GM19023 (cell line): ENCODE data around the gene ZNF576.
"Not testable (repeated sequence)": the region's sequence is repeated elsewhere in the genome, so short reads cannot be mapped to it uniquely, and the experiment has no call there.

Experiments used
- ATAC-seq: cut with Tn5 transposase; IDR thresholded peaks from one replicate; pipeline ENCODE4 v1.9.1; 2021; ENCODE audit warnings: mild to moderate bottlenecking, moderate library complexity; ENCODE audit not compliant: unreplicated experiment

Gene ZNF576

GRCh38 chr19:43595999-43596841, at the start of gene ZNF576, which contains the start of gene IRGQ:
Gene ZNF576 (plus strand): TSS chr19:43596595. CDS start chr19:43597109, 514 bp downstream.
Gene IRGQ (minus strand): TSS chr19:43596134. CDS start chr19:43595338, 796 bp downstream.
- ATAC-seq: peak; percentile 82

DNA sequence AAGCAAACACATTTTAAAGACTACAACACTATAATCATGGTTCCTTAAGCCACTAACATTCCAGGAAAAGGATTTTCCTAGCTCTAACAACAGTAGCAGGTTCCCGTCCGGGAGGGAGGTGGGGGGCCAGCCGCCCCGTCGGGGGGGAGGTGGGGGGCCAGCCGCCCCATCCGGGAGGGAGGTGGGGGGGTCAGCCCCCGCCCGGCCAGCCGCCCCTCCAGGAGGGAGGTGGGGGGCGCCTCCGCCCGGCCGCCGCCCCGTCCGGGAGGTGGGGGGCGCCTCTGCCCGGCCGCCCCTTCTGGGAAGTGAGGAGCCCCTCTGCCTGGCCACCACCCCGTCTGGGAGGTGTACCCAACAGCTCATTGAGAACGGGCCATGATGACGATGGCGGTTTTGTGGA, 48.5 kb upstream of the ZNF576 start:
- not testable (repeated sequence) for ATAC-seq

- ATAC-seq: no peak
Observed at GRCh38 chr19:43548706-43549105, 47.7 kb upstream of the ZNF576 start.

- ATAC-seq: no peak
Observed at GRCh38 chr19:43551399-43552197, 44.8 kb upstream of the ZNF576 start.

DNA sequence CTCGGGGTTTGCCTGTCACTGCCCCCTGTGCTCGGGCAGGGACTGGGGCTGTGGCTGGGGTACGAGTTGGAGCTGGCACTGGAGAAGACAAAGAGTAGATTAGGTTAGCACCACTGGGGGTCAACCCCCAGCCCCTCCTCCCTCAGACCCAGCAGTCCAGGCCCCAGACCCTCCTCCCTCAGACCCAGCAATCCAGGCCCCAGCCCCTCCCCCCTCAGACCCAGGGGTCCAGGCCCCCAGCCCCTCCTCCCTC, 44.3 kb upstream of the ZNF576 start:
- no peak for ATAC-seq

GRCh38 chr19:43552616-43553015, 43.8 kb upstream of the ZNF576 start:
- no peak for ATAC-seq

- ATAC-seq: no peak
Observed at GRCh38 chr19:43553656-43554055, 42.7 kb upstream of the ZNF576 start.

DNA sequence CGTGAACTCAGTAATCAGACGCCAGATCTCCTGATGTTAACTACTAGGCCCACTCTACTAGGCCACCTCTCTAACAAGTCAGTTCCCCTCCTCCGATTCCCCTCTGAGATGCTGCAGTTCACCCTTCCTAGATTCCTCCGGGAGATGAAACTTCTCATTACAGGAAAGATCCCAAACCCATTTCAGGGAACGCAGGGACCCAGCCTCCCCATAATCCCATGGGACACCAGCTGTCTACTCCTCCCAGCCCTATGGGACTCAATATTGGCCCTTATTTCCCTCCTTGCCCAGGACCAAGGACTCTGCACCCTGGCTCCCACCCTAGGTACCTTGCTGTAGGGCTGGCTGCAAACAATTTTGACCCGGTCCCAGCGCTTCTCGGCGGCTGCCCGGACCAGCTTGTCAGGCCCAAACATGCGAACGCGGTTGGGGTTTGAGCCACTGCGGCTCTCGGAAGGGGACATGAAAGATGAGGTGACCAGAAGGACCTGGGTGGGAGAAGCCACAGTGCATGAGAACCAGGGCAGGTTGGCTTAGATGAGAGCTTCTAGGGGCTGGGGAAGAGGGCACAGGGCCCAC, 42.0 kb upstream of the ZNF576 start:
- ATAC-seq: no peak

DNA sequence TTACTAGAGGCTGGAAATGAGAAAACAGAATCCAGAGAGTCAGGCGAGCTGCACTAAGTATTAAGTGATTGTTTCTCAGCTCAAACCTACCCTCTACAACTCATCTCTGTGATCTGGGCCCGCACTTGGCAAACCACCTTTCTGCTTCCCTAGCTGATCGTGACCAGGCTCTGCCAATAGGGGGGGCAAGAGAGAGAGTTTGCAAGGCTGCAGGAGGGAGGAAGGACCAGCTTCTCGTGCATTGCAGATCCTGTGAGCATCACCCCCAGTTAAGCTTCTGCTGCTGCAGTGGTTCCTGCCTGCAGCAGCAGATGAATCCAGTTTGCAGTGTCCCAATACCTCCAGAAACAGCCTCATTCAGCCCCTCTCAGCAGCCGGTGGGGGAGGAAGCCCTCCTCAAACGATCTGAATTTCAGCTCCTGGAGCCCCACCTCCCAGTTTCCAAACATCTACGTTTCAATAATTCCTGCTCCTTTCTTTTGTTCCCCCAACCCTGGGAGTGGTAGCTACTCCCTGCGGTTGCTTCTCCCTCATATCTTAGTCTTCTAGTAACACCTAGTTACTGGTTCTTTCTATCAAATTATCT, 41.1 kb upstream of the ZNF576 start:
- ATAC-seq: no peak

DNA sequence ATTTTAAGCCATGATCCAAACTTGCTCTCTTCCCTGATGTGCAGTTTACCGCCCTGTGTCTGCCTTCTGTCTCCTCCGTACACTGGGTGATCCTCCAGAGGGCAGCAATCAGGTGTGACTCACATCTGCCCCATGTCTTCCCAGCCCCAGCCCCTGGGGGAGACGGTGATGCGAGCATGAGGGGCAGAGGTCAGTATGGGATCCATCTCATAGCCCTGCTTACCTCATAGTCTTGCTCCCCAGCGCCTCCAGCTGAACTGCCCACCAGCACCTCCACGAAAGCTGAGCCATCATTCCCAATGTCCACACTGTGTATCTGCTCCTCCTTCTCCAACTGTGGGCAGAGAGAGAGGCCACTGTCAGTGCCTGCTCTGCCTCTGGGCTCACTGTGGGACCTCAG, 35.7 kb upstream of the ZNF576 start:
- no peak for ATAC-seq

DNA sequence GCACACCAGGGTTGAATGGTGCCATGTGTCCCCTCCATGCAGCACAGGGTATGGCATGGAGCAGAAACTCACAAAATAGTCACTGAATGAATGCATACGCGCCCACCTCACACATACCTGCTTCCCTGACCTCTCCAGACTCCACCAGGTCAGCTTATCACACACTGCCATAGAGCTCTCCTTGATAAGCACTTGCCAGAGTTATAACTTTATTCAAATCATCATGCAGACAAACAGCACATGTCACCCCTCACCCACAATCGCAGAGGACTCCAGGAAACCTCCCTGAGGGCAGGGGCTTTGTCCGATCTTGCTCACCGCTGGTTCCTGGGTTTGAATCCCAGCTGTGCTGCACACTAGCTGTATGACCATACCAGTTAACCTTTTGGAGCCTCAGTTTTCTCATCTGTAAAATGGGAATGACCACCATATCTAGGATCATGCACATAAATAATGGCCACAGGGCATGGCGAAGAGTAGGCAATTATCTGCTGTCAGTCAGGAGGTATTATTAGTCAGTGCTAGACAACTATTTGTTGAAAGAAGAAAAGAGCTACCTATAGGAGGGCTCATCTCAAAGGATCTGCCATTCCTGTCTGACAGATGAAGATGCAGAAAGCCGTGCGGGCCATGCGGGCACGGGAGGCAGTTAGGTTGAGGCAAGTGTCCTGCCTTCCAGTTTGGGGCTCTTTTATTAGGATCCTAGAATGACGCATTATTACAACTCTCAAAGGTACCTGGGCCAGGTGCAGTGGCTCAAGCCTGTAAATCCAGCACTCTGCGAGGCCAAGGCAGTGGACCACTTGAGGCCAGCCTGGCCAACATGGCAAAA, 35.0 kb upstream of the ZNF576 start:
- ATAC-seq: no peak

GRCh38 chr19:43562226-43562697, 34.1 kb upstream of the ZNF576 start:
- no peak for ATAC-seq

- ATAC-seq: no peak
Observed at GRCh38 chr19:43562698-43563241, 33.6 kb upstream of the ZNF576 start.

DNA sequence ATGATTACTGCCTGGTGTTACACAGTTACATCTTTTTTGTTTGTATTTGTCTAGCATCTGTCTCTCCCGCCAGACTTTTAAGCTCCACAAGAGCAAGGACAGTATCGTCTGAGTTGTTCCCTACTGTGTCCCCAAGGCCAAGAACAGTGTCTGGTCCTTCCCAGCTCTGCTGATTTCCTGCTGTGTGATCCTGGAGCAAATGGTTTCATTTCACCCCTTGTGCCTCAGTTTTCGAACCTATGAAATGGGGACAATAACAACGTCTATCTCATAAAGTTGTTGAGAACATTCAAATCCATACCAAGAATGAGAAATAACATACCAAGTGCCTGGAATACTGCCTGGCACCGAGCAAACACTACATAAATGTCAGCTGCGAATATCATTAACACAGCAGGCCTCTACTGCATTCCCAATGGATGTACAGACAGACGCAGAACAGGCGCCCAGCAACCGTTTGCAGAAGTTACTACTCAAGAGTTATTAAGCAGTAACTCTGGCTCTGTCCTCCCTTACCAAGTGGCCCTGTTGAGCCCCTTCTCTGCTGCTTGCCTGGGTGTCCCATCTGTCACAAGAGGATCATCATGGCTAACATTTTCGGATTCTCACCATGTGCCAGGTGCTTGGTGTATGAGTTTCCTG, 32.5 kb upstream of the ZNF576 start:
- no peak for ATAC-seq

GRCh38 chr19:43564800-43565199, 31.6 kb upstream of the ZNF576 start:
- no peak for ATAC-seq

DNA sequence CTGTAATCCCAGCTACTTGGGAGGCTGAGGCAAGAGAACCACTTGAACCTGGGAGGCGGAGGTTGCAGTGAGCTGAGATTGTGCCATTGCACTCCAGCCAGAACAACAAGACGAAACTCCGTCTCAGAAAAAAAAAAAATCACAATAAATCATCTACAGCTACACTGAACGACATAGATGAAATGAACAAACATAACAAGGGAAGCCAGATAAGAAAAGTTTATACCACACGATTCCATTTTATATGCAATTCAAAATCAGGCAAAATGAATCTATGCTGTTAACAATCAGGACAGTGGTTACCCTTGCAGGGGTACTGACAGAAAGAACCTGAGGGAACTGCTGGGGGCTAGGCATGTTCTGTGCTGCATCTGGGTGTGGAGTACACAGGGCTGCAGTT, 26.7 kb upstream of the ZNF576 start:
- ATAC-seq: no peak

GRCh38 chr19:43570174-43570791, 26.1 kb upstream of the ZNF576 start:
- no peak for ATAC-seq

DNA sequence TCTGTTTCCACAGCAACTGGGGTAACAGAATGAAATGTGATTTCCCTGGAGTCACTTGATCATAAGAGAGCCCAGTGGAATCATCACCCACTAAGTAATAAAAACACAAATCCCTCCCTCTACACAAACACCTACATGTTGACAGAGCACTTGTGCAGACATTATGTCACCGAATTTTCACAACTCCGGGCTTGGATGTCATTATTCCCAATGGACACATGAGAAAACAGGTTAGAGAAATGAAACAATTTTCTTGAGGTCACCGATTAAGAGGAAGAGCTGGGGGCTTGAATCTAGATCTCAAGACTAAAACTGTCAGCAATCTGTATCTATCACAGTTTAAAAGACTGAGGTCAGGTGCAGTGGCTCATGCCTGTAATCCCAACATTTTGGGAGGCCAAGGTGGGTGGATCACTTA, 24.2 kb upstream of the ZNF576 start:
- ATAC-seq: no peak

- no peak for ATAC-seq
Observed at GRCh38 chr19:43574424-43575155, 21.8 kb upstream of the ZNF576 start.
